GM19193 (cell line): ENCODE measurements around the gene DDA1.

Experiments
- POLR2A ChIP-seq: IDR thresholded peaks from 4 replicates; pipeline ENCODE4 v1.6.1; 2011; ENCODE audit not compliant: insufficient read depth, insufficient read length; ENCODE audit errors: extremely low read depth

The DDA1 gene

GRCh38 chr19:17282488-17283125 lies 26.8 kb upstream of the DDA1 start:
- no peak for TF ChIP-seq POLR2A

DNA sequence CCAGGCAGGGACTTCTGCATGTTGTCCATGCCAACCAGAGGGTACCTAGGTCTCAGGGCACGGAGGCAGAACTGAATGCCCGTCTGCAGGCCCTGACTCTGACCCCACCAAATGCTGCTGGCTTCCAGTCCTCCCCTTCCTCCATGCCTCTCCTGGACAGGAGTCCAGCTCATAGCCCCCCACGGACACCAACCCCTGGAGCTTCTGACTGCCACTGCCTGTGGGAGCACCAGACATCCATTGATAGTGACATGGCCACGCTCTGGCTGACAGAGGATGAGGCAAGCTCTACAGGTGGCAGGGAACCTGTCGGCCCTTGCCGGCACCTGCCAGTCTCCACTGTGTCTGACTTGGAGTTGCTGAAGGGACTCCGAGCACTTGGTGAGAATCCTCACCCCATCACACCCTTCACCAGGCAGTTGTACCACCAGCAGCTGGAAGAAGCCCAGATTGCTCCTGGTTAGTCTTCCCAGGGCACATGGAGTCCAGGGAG lies 25.8 kb upstream of the DDA1 start:
- TF ChIP-seq POLR2A = no peak

GRCh38 chr19:17285415-17286135 lies 23.8 kb upstream of the DDA1 start:
- no peak for TF ChIP-seq POLR2A

- TF ChIP-seq POLR2A = no peak
Observed at GRCh38 chr19:17286263-17286662, 23.1 kb upstream of the DDA1 start.

DNA sequence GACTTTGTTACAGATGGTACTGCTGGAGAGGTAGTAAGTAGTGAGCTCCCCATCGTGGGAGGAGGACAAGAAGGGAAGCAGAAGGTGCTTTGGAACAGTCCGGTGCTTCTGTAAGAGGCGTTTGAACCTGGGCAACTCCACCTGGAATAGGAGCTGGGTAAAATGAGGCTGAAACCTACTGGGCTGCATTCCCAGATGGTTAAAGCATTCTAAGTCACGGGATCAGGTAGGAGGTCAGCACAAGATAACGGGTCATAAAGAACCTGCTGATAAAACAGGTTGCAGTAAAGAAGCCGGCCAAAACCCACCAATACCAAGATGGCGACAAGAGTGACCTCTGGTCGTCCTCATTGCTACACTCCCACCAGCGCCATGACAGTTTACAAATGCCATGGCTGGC lies 22.6 kb upstream of the DDA1 start:
- TF ChIP-seq POLR2A = no peak

- no peak for TF ChIP-seq POLR2A
Observed at GRCh38 chr19:17289489-17289888, 19.9 kb upstream of the DDA1 start.

DNA sequence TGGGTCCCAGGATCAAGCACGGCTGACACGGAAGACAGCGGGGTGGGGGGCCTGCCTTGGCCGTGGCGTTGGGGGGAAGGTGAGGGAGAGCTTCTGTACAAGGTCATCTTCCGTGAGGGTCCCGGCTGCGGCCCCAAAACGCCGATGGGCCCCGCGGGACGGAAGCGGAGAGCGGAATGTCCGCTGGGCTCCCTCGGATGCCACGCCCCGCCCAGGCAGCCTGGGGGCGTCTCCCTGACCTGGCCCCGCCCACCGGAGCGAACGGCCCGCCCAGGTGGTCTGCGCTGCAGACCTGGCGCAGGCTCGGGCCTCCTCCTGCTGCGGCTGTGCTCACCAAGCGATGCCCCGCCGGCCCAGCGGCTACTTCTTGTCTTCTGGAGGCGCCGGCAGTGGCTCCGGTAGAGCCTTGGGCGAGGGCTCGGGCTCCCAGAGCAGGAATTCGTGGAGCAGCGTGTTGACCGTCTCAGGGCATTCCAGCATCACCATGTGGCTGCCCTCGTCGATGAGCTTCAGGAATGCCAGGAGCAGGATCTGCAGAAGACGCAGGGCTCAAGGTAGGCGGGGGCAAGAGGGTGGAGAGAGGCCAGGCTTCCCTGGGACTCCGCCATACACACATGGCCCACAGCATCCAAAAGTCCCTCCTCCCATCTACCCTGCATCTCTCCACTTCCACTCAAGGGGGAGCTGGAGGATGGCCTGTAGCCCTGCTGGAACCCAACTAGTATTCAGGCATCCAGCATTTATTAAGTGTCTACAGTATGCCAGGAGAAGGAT lies 16.9 kb upstream of the DDA1 start:
- TF ChIP-seq POLR2A = no peak

GRCh38 chr19:17293605-17294004 lies 15.8 kb upstream of the DDA1 start:
- TF ChIP-seq POLR2A = no peak

- no peak for TF ChIP-seq POLR2A
Observed at GRCh38 chr19:17294051-17294891, 15.1 kb upstream of the DDA1 start.

GRCh38 chr19:17296273-17296672 lies 13.1 kb upstream of the DDA1 start:
- no peak for TF ChIP-seq POLR2A

DNA sequence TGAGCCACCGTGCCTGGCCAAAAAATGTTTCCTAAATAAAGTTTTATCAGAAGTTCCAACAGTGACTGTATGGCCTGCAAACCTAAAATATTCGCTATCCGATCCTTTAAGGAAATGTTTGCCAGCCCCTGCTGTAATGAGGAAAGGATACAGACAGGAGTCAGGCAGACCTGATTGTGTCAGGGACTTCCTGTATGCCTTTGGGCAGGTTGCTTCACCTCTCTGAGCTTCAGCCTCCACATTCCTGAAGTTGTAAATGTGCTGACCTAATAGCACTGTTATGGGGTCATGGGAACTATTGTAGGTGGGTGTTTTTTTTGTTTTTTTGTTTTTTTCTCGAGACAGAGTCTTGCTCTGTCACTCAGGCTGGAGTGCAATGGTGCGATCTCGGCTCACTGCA lies 12.4 kb upstream of the DDA1 start:
- TF ChIP-seq POLR2A = no peak

GRCh38 chr19:17300992-17301619 lies 8.3 kb upstream of the DDA1 start:
- TF ChIP-seq POLR2A = no peak

DNA sequence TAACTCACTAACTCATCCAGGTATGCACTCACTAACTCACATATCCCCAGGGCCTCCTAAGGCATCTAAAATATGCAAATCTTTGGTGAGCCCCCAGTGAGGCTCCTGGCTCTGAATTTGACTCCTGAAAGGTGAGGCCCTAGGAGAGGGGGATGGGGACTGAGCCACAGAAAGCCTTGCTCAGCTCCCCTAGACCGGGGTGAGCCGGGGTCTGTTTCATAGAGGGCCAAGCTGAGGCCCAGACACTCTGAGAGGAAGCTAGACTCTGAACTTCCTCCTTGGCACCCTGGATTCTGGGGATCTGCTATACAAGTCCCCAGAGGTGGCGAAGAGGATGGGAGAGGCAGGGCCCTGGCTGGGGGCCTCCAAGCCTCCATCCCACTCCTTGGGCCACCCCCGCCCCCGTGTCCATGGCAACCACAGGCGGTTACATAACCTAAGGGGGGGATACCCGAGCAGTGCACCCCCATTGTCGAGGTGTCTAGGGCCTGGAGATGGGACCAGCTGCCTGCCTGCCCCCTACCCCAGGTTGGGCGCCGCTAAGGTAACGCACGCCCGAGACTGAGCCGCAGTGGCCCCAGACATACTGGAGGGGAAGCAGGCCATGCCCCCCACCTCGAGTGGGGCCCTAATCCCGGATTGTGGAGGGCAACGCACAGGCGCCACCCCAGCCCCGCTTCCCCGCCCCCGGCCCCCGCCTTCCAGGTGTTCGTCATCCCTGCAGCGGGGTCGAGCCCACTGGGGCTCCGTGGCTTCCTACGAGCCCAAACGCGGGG lies 6.8 kb upstream of the DDA1 start:
- TF ChIP-seq POLR2A = no peak
